ENCODE results near the gene ZBTB7C.

The ZBTB7C gene

GRCh38 chr18:48179001-48179400 is 230.2 kb downstream of the ZBTB7C start:
- TF ChIP-seq, protein P1, sequence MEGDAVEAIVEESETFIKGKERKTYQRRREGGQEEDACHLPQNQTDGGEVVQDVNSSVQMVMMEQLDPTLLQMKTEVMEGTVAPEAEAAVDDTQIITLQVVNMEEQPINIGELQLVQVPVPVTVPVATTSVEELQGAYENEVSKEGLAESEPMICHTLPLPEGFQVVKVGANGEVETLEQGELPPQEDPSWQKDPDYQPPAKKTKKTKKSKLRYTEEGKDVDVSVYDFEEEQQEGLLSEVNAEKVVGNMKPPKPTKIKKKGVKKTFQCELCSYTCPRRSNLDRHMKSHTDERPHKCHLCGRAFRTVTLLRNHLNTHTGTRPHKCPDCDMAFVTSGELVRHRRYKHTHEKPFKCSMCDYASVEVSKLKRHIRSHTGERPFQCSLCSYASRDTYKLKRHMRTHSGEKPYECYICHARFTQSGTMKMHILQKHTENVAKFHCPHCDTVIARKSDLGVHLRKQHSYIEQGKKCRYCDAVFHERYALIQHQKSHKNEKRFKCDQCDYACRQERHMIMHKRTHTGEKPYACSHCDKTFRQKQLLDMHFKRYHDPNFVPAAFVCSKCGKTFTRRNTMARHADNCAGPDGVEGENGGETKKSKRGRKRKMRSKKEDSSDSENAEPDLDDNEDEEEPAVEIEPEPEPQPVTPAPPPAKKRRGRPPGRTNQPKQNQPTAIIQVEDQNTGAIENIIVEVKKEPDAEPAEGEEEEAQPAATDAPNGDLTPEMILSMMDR (IDR thresholded peaks at IDR 0.05; ENCODE audit: borderline replicate concordance, control extremely low read depth, extremely low read depth, insufficient read depth, missing control alignments), result no peak
- no peak for DNase-seq (ENCODE audit: low spot score)
- in situ Hi-C loops (cut with MboI; ENCODE audit: low sequenced_read_pairs, unreplicated experiment), result no loop called here

- DNase-seq (ENCODE audit: low spot score), result no peak
- in situ Hi-C loops (cut with MboI; ENCODE audit: low sequenced_read_pairs, unreplicated experiment), result no loop called here
- TF ChIP-seq, protein P1 (IDR thresholded peaks at IDR 0.05; ENCODE audit: borderline replicate concordance, control extremely low read depth, extremely low read depth, insufficient read depth, missing control alignments), result no peak
Measured at GRCh38 chr18:48176909-48177308, 232.3 kb downstream of the ZBTB7C start.

DNA sequence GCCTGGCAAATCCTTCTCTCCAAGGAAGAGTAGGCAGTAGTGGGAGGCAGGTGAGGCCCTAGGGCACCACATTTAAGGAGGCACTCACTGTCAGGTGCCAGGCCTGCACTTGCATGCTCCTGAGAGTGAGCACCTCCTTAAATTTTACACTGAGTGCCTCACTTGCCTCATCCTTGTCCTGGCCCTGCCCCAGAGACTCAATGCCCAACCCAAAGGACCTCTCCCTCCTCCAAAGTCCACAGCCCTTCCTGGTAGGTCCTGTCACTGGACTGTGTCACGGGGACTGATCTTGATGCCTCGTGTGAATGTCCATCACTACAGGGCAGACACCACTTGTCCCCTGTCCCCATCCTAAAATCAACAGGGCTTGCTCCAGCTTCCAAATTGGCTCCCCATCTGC is 235.6 kb downstream of the ZBTB7C start:
- in situ Hi-C loops (cut with MboI; ENCODE audit: low sequenced_read_pairs, unreplicated experiment), result no loop called here
- DNase-seq (ENCODE audit: low spot score), result no peak
- TF ChIP-seq, protein P1 (IDR thresholded peaks at IDR 0.05; ENCODE audit: borderline replicate concordance, control extremely low read depth, extremely low read depth, insufficient read depth, missing control alignments), result no peak

GRCh38 chr18:48172226-48173006 is 236.8 kb downstream of the ZBTB7C start:
- in situ Hi-C loops (cut with MboI; ENCODE audit: low sequenced_read_pairs, unreplicated experiment), result no loop called here
- TF ChIP-seq, protein P1 (IDR thresholded peaks at IDR 0.05; ENCODE audit: borderline replicate concordance, control extremely low read depth, extremely low read depth, insufficient read depth, missing control alignments), result no peak
- DNase-seq (ENCODE audit: low spot score), result no peak

GRCh38 chr18:48171490-48172188 is 237.5 kb downstream of the ZBTB7C start:
- in situ Hi-C loops (cut with MboI; ENCODE audit: low sequenced_read_pairs, unreplicated experiment), result no loop called here
- TF ChIP-seq, protein P1 (IDR thresholded peaks at IDR 0.05; ENCODE audit: borderline replicate concordance, control extremely low read depth, extremely low read depth, insufficient read depth, missing control alignments), result no peak
- DNase-seq (ENCODE audit: low spot score), result no peak

GRCh38 chr18:48170651-48171050 is 238.5 kb downstream of the ZBTB7C start:
- in situ Hi-C loops (cut with MboI; ENCODE audit: low sequenced_read_pairs, unreplicated experiment), result no loop called here
- DNase-seq (ENCODE audit: low spot score), result no peak

More at GRCh38 chr18:48170651-48171050, 238.5 kb downstream of the ZBTB7C start:
- TF ChIP-seq, protein P1 (IDR thresholded peaks at IDR 0.05; ENCODE audit: borderline replicate concordance, control extremely low read depth, extremely low read depth, insufficient read depth, missing control alignments), result no peak
